ENCODE results near the gene BACH1.

GRCh38 chr21:29335720-29336119 lies 37.0 kb downstream of the BACH1 start:
- TF ChIP-seq POLR2AphosphoS5 (IDR thresholded peaks at IDR 0.05) (no peak), SMC3 (conservative IDR thresholded peaks at IDR 0.05; ENCODE audit: poor library complexity) (no peak), CTCF (IDR thresholded peaks at IDR 0.05; ENCODE audit: poor library complexity, severe bottlenecking) (no peak), EZH2 (IDR thresholded peaks at IDR 0.05; ENCODE audit: borderline replicate concordance, insufficient read depth, low read length, poor library complexity, severe bottlenecking) (no peak)

All from neural cell (in vitro differentiated cells).